Measurements from ENCODE around the gene CSNK1G3.

- TF ChIP-seq, protein P1, sequence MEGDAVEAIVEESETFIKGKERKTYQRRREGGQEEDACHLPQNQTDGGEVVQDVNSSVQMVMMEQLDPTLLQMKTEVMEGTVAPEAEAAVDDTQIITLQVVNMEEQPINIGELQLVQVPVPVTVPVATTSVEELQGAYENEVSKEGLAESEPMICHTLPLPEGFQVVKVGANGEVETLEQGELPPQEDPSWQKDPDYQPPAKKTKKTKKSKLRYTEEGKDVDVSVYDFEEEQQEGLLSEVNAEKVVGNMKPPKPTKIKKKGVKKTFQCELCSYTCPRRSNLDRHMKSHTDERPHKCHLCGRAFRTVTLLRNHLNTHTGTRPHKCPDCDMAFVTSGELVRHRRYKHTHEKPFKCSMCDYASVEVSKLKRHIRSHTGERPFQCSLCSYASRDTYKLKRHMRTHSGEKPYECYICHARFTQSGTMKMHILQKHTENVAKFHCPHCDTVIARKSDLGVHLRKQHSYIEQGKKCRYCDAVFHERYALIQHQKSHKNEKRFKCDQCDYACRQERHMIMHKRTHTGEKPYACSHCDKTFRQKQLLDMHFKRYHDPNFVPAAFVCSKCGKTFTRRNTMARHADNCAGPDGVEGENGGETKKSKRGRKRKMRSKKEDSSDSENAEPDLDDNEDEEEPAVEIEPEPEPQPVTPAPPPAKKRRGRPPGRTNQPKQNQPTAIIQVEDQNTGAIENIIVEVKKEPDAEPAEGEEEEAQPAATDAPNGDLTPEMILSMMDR (IDR thresholded peaks at IDR 0.05), result no peak
- TF ChIP-seq POLR2A (IDR thresholded peaks at IDR 0.05), result no peak
These were observed 708 bp upstream of the CSNK1G3 start for GRCh38 chr5:123511290-123511647.
